GM12878 (cell line): ENCODE measurements around the gene CCDC51.

Experiments used
- BHLHE40 ChIP-seq, 2 experiments: fragments of 450-650 bp in 1 of 2; IDR thresholded peaks; 2 replicates each; pipeline ENCODE4 v1.6.1; 2011 to 2017; ENCODE audit warnings: low read depth in 2 of 2, borderline replicate concordance in 1 of 2, improper control_type of control experiment in 1 of 2, low read length in 1 of 2, mild to moderate bottlenecking in 1 of 2
- CHD2 ChIP-seq: IDR thresholded peaks from 2 replicates; pipeline ENCODE4 v1.6.1; 2011; ENCODE audit warnings: low read depth, low read length, improper control_type of control experiment, borderline replicate concordance
- EP300 ChIP-seq, 2 experiments: fragments of 150-350 bp in 1 of 2; IDR thresholded peaks; 2 replicates each; pipeline ENCODE4 v1.6.1; 2011 to 2012; ENCODE audit warnings: low read depth in 2 of 2, low read length in 2 of 2, borderline replicate concordance in 1 of 2, improper control_type of control experiment in 1 of 2, inconsistent platforms in 1 of 2; ENCODE audit not compliant: control insufficient read depth in 1 of 2
- ETV6 ChIP-seq, 2 experiments: fragments of 450-650 bp in 1 of 2; IDR thresholded peaks in 1 of 2; conservative IDR thresholded peaks in 1 of 2; 2 replicates each; pipeline ENCODE4 v1.6.1; 2014; ENCODE audit warnings: antibody characterized with exemption in 1 of 2, borderline replicate concordance in 1 of 2, low read depth in 1 of 2, mild to moderate bottlenecking in 1 of 2, moderate library complexity in 1 of 2
- JUNB ChIP-seq: IDR thresholded peaks from 2 replicates; pipeline ENCODE4 v1.6.1; 2016; ENCODE audit warnings: antibody characterized with exemption, mild to moderate bottlenecking
- NR2C2 ChIP-seq: IDR thresholded peaks from 2 replicates; pipeline ENCODE4 v1.6.1; 2011; ENCODE audit warnings: borderline replicate concordance, low read depth; ENCODE audit not compliant: control insufficient read depth, insufficient read length
- NRF1 ChIP-seq: conservative IDR thresholded peaks from 2 replicates; pipeline ENCODE4 v1.6.1; 2011; ENCODE audit warnings: mild to moderate bottlenecking, low read depth, low read length, improper control_type of control experiment
- PML ChIP-seq: IDR thresholded peaks from 2 replicates; pipeline ENCODE4 v1.6.1; 2012; ENCODE audit warnings: low read length, inconsistent platforms
- POLR2AphosphoS2 ChIP-seq: IDR thresholded peaks from 2 replicates; pipeline ENCODE4 v1.6.1; 2011; ENCODE audit warnings: low read depth, mild to moderate bottlenecking, low read length, improper control_type of control experiment, moderate library complexity
- POLR2AphosphoS5 ChIP-seq: IDR thresholded peaks from 2 replicates; pipeline ENCODE4 v1.6.1; 2011; ENCODE audit warnings: mild to moderate bottlenecking, low read length, inconsistent platforms
- SMC3 ChIP-seq: IDR thresholded peaks from 2 replicates; pipeline ENCODE4 v1.6.1; 2011; ENCODE audit warnings: low read length, improper control_type of control experiment, borderline replicate concordance
- TF ChIP-seq, protein P1 (sequence below), 3 experiments: IDR thresholded peaks in 2 of 3; conservative IDR thresholded peaks in 1 of 3; 2 replicates each; pipeline ENCODE4 v1.5.1; 2011; ENCODE audit warnings: low read depth in 3 of 3, low read length in 3 of 3, mild to moderate bottlenecking in 3 of 3, control low read depth in 2 of 3, moderate library complexity in 2 of 3, inconsistent platforms in 1 of 3, mixed read lengths in 1 of 3; ENCODE audit not compliant: control insufficient read depth in 2 of 3, insufficient read depth in 1 of 3; ENCODE audit errors: extremely low read depth in 1 of 3
- TF ChIP-seq, protein P2 (sequence below): IDR thresholded peaks from 2 replicates; pipeline ENCODE4 v1.6.1; 2012; ENCODE audit warnings: mild to moderate bottlenecking, low read depth, low read length

DNA sequence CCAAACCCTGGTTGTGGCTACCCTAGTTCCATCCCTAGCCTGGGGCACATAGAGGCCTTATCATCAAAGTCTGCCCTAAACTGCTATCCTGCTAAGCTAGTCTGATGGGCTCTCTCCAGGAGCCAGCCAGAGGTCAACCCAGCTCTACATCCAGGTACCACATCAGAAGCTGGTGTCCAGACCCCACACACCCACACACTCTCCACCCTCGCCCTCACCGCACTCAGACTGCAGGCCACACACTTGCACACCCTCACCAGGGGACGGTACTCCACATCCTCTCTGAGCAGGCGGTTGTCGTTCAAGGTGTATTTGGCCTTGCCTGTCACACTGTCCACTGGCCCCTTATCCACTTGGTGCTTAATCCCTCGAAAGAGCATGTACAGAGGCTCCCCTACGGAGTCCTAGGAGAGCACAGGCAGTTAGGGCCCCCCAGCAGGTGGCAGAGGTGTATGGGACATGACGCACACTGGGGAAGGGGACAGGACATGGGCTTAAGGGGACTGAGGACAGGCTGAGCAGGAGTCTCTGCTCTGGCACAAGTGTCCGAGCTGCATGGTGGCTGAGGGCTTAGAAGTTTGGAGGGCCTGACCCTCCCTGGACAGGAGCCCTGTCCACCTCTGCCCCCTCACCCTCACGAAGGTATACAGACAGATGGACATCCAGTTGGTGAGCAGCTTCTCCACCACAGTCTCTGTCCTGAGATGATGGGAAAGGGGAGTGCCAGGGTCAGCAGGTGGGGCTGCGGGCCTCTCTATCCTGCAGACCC is 28.1 kb downstream of the CCDC51 start:
- TF ChIP-seq BHLHE40 (IDR thresholded peaks at IDR 0.05; ENCODE audit: borderline replicate concordance in 1 of 2, low read depth in 2 of 2, low read length in 1 of 2), result no peak
- TF ChIP-seq, protein P1, sequence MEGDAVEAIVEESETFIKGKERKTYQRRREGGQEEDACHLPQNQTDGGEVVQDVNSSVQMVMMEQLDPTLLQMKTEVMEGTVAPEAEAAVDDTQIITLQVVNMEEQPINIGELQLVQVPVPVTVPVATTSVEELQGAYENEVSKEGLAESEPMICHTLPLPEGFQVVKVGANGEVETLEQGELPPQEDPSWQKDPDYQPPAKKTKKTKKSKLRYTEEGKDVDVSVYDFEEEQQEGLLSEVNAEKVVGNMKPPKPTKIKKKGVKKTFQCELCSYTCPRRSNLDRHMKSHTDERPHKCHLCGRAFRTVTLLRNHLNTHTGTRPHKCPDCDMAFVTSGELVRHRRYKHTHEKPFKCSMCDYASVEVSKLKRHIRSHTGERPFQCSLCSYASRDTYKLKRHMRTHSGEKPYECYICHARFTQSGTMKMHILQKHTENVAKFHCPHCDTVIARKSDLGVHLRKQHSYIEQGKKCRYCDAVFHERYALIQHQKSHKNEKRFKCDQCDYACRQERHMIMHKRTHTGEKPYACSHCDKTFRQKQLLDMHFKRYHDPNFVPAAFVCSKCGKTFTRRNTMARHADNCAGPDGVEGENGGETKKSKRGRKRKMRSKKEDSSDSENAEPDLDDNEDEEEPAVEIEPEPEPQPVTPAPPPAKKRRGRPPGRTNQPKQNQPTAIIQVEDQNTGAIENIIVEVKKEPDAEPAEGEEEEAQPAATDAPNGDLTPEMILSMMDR (IDR thresholded peaks at IDR 0.05 in 2 of 3, conservative IDR thresholded peaks at IDR 0.05 in 1 of 3; ENCODE audit: control insufficient read depth in 2 of 3, extremely low read depth in 1 of 3, insufficient read depth in 1 of 3, low read depth in 3 of 3, low read length in 3 of 3), result no peak
- TF ChIP-seq NRF1, result no peak
- no peak for TF ChIP-seq POLR2AphosphoS2
- TF ChIP-seq SMC3, result no peak
- TF ChIP-seq ETV6 (conservative IDR thresholded peaks at IDR 0.05 in 1 of 2, IDR thresholded peaks at IDR 0.05 in 1 of 2; ENCODE audit: borderline replicate concordance in 1 of 2, low read depth in 1 of 2), result no peak
- no peak for TF ChIP-seq NR2C2
- no peak for TF ChIP-seq JUNB
- TF ChIP-seq PML, result no peak
- no peak for TF ChIP-seq CHD2
- no peak for TF ChIP-seq POLR2AphosphoS5
- no peak for TF ChIP-seq EP300 (IDR thresholded peaks at IDR 0.05; ENCODE audit: borderline replicate concordance in 1 of 2, control insufficient read depth in 1 of 2, low read depth in 2 of 2, low read length in 2 of 2)
- TF ChIP-seq, protein P2, sequence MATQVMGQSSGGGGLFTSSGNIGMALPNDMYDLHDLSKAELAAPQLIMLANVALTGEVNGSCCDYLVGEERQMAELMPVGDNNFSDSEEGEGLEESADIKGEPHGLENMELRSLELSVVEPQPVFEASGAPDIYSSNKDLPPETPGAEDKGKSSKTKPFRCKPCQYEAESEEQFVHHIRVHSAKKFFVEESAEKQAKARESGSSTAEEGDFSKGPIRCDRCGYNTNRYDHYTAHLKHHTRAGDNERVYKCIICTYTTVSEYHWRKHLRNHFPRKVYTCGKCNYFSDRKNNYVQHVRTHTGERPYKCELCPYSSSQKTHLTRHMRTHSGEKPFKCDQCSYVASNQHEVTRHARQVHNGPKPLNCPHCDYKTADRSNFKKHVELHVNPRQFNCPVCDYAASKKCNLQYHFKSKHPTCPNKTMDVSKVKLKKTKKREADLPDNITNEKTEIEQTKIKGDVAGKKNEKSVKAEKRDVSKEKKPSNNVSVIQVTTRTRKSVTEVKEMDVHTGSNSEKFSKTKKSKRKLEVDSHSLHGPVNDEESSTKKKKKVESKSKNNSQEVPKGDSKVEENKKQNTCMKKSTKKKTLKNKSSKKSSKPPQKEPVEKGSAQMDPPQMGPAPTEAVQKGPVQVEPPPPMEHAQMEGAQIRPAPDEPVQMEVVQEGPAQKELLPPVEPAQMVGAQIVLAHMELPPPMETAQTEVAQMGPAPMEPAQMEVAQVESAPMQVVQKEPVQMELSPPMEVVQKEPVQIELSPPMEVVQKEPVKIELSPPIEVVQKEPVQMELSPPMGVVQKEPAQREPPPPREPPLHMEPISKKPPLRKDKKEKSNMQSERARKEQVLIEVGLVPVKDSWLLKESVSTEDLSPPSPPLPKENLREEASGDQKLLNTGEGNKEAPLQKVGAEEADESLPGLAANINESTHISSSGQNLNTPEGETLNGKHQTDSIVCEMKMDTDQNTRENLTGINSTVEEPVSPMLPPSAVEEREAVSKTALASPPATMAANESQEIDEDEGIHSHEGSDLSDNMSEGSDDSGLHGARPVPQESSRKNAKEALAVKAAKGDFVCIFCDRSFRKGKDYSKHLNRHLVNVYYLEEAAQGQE, result no peak
